Endodermal cell (in vitro differentiated cells): ENCODE data around the gene KCNJ10. TPM values are rescaled to one million over a fixed set of nuclear protein-coding genes. Genes with fewer than 3 reads are reported as not detected.

Experiments used
- DNase-seq: peaks from one replicate; pipeline ENCODE4 v3.0.0-alpha.2; 2017
- H3K27ac ChIP-seq: 2 replicates; pipeline ENCODE4 v1.5.1; 2013; ENCODE audit warnings: mild to moderate bottlenecking, low read depth, low read length, moderate library complexity
- H3K27me3 ChIP-seq: 2 replicates; pipeline ENCODE4 v1.6.1; 2013; ENCODE audit warnings: mild to moderate bottlenecking, low read length, moderate library complexity; ENCODE audit not compliant: insufficient read depth, control insufficient read depth, poor library complexity, severe bottlenecking
- H3K36me3 ChIP-seq: 2 replicates; pipeline ENCODE4 v1.7.0; 2013; ENCODE audit warnings: mild to moderate bottlenecking, low read length, moderate library complexity; ENCODE audit not compliant: control insufficient read depth, insufficient read depth
- H3K4me1 ChIP-seq: one replicate; pipeline ENCODE4 v1.7.0; 2013; ENCODE audit warnings: low read length; ENCODE audit not compliant: control insufficient read depth, insufficient read depth
- H3K4me3 ChIP-seq: 2 replicates; pipeline ENCODE4 v1.5.1; 2013; ENCODE audit warnings: mild to moderate bottlenecking, low read length, moderate library complexity
- H3K9ac ChIP-seq: 2 replicates; pipeline ENCODE4 v1.6.1; 2013; ENCODE audit warnings: mild to moderate bottlenecking, low read length, moderate library complexity; ENCODE audit not compliant: poor library complexity, severe bottlenecking; ENCODE audit errors: extremely low read depth
- H3K9me3 ChIP-seq: 2 replicates; pipeline ENCODE4 v1.6.1; 2013; ENCODE audit warnings: mild to moderate bottlenecking, low read length, moderate library complexity; ENCODE audit not compliant: control insufficient read depth
- H3K27ac Mint-ChIP-seq: 2 replicates; pipeline ENCODE4 v1.8.0; 2020; ENCODE audit warnings: mixed read lengths
- H3K27me3 Mint-ChIP-seq: 2 replicates; pipeline ENCODE4 v1.8.0; 2021; ENCODE audit warnings: mild to moderate bottlenecking, mixed read lengths; ENCODE audit not compliant: insufficient read depth
- H3K36me3 Mint-ChIP-seq: 2 replicates; pipeline ENCODE4 v1.8.0; 2020; ENCODE audit warnings: low read depth, mixed read lengths
- H3K4me1 Mint-ChIP-seq: 2 replicates; pipeline ENCODE4 v1.8.0; 2020; ENCODE audit warnings: mixed read lengths
- H3K4me3 Mint-ChIP-seq: 2 replicates; pipeline ENCODE4 v1.8.0; 2020; ENCODE audit warnings: mild to moderate bottlenecking, moderate library complexity, mixed read lengths
- H3K9me3 Mint-ChIP-seq: 2 replicates; pipeline ENCODE4 v1.8.0; 2020; ENCODE audit warnings: mild to moderate bottlenecking, mixed read lengths
- CTCF ChIP-seq: fragments of 200-600 bp; sonication (generic); conservative IDR thresholded peaks from 2 replicates; pipeline ENCODE4 v1.5.0; 2021; ENCODE audit warnings: antibody characterized with exemption, mild to moderate bottlenecking
- WGBS, 2 experiments: methylation state at CpG; one replicate each; pipeline versions ENCODE4 v1.1.5 to v1.1.7; 2013; ENCODE audit warnings: missing lambda C conversion rate in 2 of 2, mixed read lengths in 1 of 2; ENCODE audit not compliant: insufficient coverage in 1 of 2, insufficient read length in 1 of 2; 5-methylcytosine and 5-hydroxymethylcytosine counted together
- total RNA-seq, 2 donors: library from RNA; stranded (reverse); fragmentation: NEBNext Ultra II Directional in 1 of 2; extraction: Animal tissue kit (Norgen Biotek cat#: 25700) in 1 of 2; gene quantifications; 2 replicates in 1 of 2; 3 replicates in 1 of 2; pipeline ENCODE4 v1.2.1, GENCODE V29; 2021

KCNJ10 gene
- total RNA-seq, 2 donors from 2014 or later: 0.26 TPM; not detected in 1

- Histone ChIP-seq H3K4me3 (no peak overlapping the region), H3K9me3 (no peaks in the 10 kb centered on the region), H3K27ac (no peak overlapping the region), H3K4me1 (no peaks in the 10 kb centered on the region), H3K36me3 (no peaks in the 10 kb centered on the region), H3K27me3 (peaks cover 14% of the 10 kb centered on the region), H3K9ac (no peak overlapping the region)
- DNase-seq: no peak
- TF ChIP-seq CTCF: no peak
- Mint-ChIP-seq H3K9me3 (no peaks in the 10 kb centered on the region), H3K36me3 (peaks cover 14% of the 10 kb centered on the region), H3K27ac (no peak overlapping the region), H3K4me1 (peaks cover 2% of the 10 kb centered on the region), H3K27me3 (peaks cover 22% of the 10 kb centered on the region), H3K4me3 (no peak overlapping the region)
- 87 to 92% methylated on average over 2 to 3 of the region's 3 CpGs for WGBS, 2 experiments
Measured at GRCh38 chr1:160089883-160090282, 19.9 kb upstream of the KCNJ10 start.

DNA sequence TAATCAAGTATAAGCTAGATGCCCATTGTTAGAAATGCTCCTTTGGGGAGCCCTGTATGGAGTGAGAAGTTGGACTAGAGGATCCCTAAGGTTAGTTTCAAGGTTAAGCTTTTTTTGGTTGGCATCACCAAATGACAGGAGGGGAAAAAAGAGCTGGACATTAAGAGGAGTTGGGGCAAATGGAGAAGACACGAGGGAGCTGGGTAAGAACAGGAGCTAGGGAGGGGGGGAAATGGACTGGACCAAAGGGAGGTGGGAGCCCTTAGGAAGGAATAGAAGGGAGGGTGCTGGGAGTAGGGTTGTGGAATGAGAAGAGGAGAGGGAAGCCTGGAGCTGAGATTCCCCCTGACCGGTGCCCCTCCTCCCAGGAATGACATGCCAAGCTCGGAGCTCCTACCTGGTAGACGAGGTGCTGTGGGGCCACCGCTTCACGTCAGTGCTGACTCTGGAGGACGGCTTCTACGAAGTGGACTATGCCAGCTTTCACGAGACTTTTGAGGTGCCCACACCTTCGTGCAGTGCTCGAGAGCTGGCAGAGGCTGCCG, 17.2 kb upstream of the KCNJ10 start:
- Mint-ChIP-seq H3K4me3 (no peak overlapping the region), H3K27me3 (peaks cover 48% of the 10 kb centered on the region), H3K9me3 (no peaks in the 10 kb centered on the region), H3K36me3 (peaks cover 9% of the 10 kb centered on the region), H3K4me1 (peaks cover 2% of the 10 kb centered on the region), H3K27ac (no peak overlapping the region)
- H3K4me3 ChIP-seq: no peak overlapping the region
- H3K36me3 ChIP-seq: no peaks in the 10 kb centered on the region
- 93 to 100% methylated on average over 1 to 12 of the region's 12 CpGs for WGBS, 2 experiments
- H3K27ac ChIP-seq: no peak overlapping the region
- no peak for TF ChIP-seq CTCF
- H3K9ac ChIP-seq: no peak overlapping the region
- H3K4me1 ChIP-seq: no peaks in the 10 kb centered on the region
- H3K9me3 ChIP-seq: no peaks in the 10 kb centered on the region
- DNase-seq: no peak
- H3K27me3 ChIP-seq: peaks cover 41% of the 10 kb centered on the region

GRCh38 chr1:160086456-160086892, 16.5 kb upstream of the KCNJ10 start:
- Mint-ChIP-seq H3K27me3 (peaks cover 55% of the 10 kb centered on the region), H3K4me1 (peaks cover 2% of the 10 kb centered on the region), H3K4me3 (no peak overlapping the region), H3K36me3 (peaks cover 5% of the 10 kb centered on the region), H3K9me3 (no peaks in the 10 kb centered on the region), H3K27ac (no peak overlapping the region)
- Histone ChIP-seq H3K4me3 (no peak overlapping the region), H3K27ac (no peak overlapping the region), H3K36me3 (no peaks in the 10 kb centered on the region), H3K9ac (no peak overlapping the region), H3K4me1 (no peaks in the 10 kb centered on the region), H3K9me3 (no peaks in the 10 kb centered on the region), H3K27me3 (peaks cover 48% of the 10 kb centered on the region)
- 95 to 98% methylated on average over 3 to 5 of the region's 5 CpGs for WGBS, 2 experiments
- DNase-seq: no peak
- TF ChIP-seq CTCF: no peak
